Measurements from ENCODE around the gene CWC22. TPM values are rescaled to one million over a fixed set of nuclear protein-coding genes. Genes with fewer than 3 reads are reported as not detected.
"Not testable (repeated sequence)": the region's sequence is repeated elsewhere in the genome, so short reads cannot be mapped to it uniquely, and the experiment has no call there.

CWC22 gene
- 13.9 and 15.5 TPM in 2 replicates for total RNA-seq
- 4.8 TPM for polyA plus RNA-seq (2012)

DNA sequence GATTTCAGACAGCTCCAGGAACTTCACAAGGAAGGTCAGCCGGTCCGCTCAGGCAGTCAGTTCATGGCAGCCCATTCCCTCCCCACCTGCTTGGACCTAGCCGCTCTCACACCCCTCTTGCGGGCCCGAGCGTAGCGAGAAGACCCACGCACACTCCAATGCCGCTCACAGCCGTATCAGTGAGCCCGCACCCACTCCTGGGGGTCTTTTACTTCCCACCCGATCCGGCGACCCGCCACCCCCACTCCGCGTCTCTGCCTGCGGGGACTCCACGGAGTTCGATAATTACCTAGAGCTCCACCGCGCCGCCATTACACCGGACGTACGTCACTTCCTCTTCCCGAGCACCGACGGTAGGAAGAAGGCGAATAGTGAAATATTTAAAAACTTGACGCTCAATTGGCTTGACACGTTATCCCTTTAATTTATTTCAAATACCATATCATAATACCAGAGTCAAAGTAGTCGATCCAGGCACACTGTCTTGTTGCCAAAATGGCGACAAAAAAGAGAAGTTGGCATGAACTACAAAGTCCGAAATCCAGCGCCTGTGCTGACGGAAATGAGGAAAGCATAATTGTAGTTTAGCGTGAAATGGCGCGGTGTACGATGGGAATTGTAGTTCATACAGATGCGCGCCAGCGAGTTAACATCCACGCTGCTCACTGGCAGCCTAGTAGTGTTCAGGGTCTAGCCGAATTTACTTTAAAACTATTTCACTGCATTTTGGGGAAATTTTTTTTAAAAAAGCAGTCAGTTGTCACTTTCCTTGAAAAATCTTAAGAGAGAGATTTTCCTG is at the start of gene CWC22:
Gene CWC22, minus strand, starts transcription at position 517 of the 799 bp plus-strand sequence. CDS start 13,956 bp downstream, outside the sequence.
- DNase-seq (ENCODE audit: low read depth) = peak; percentile 93

DNA sequence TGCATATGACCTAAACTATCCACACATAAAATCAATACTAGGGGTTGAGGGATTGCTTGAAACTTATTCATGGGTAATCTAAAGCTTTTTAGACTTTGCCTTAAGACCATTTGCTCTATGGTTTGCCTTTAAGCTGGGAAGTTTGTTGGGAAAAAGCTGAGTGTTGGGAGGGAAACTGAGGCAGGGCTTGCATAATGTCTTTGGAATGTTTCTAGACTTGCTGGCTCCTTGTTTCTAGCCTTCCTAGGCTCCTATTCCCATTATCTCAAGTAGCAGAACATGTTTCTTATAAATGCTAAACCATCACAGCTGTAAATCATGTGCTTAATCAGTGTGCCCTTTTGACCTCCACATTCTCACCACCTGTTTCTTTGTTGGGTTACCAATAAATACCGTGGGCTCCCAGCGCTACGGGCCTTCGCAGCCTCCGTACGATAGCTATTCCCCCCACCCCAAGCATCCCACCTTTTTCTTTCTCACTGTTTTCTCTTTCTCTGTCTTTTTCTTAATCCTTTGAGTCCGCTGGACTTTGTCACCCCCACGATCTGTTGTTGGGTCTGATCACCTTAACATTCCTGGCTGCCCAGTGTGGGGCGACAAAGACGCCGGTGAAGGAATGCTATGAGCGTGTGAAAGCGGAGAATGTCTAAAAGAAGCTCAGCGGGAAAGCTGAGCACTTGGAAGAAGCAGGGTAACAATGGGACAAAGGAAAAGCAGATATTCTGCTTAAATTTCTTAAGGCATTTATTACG is 49.4 kb upstream of the CWC22 start:
- peak; percentile 27 for DNase-seq (ENCODE audit: low read depth)

DNA sequence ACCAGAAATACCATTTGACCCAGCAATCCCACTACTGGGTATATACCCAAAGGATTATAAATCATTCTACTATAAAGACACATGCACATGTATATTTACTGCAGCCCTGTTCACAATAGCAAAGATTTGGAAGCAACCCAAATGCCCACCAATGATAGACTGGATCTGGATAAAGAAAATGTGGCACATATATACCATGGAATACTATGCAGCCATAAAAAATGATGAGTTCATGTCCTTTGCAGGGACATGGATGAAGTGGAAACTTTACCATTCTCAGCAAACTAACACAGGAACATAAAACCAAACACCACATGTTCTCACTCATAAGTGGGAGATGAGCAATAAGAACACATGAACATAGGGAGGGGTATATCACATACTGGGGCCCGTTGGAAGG is 47.5 kb upstream of the CWC22 start:
- DNase-seq (ENCODE audit: low read depth) = not testable (repeated sequence)

DNA sequence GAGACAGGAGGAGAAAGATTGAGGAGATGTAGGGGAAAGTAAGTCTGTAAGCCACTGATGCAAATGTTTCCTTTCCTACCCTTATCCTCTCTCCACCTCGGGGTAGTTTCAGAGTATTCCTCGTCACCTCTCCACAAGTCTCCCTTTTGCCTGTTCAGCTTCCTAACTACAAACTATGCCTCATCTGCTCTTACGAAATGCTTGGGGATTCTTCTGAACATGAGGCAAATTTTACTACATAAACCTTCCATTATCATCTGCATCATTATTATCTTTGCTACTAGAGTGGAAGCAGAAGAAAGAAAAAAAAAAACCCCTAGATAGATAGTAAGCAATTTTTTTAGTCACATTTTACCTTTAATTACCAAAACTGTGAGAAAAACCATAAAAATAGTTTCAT is 43.1 kb upstream of the CWC22 start:
- no peak for DNase-seq (ENCODE audit: low read depth)

DNA sequence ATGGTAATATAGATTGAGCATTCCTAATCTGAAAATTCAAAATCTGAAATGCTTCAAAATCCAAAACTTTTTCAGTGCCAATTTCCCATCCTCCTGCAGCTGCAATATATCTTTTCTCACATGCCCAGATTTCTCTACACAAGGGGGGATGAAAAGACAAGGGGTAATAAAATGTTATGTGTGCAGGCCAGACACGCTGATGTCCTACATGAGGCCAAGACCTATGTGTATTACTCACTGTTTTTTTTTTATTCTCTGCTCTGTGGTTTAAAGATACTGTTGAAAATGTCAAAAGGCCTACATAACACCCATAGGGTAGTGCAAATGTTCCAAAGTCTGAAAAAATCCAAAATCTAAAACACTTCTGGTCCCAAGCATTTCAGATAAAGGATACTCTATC is 41.2 kb upstream of the CWC22 start:
- DNase-seq (ENCODE audit: low read depth) = no peak

DNA sequence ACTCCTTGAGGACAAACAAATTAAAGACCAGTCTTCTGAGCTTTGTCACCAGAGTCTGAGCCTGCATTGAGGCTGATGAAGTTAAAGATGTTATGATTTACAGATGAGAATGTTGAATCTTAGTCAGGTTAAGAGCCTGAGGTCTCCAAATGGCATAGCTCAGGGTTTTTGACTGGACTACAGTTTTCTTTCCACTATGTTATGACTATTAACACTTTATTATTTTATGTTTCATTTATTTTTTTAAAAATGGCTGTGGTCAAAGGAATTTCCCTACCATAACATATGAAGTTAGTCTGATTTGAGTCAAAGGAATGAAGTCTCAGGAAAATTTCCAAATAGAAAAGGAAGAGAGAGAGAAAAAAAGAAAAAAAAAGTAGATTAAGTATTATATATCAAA is 39.7 kb upstream of the CWC22 start:
- DNase-seq (ENCODE audit: low read depth) = no peak

DNA sequence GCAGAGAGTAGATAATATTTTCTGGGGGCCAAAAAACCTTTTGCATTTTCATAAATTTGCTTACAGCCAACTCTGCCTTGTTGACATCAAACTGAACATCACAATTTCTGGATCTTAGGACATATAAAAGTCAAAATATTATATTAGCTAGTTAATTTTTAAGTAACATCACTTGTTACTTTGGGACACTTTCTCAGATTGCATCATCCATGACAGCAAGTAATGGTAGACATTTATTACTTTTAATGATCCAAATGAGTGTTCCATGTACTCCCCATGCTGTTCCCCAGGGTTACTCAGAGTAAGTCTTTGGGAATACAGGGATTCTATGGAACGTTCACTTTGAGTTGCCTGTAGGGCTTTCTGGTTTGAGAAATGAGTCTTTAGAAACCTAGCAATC is 39.1 kb upstream of the CWC22 start:
- no peak for DNase-seq (ENCODE audit: low read depth)

DNA sequence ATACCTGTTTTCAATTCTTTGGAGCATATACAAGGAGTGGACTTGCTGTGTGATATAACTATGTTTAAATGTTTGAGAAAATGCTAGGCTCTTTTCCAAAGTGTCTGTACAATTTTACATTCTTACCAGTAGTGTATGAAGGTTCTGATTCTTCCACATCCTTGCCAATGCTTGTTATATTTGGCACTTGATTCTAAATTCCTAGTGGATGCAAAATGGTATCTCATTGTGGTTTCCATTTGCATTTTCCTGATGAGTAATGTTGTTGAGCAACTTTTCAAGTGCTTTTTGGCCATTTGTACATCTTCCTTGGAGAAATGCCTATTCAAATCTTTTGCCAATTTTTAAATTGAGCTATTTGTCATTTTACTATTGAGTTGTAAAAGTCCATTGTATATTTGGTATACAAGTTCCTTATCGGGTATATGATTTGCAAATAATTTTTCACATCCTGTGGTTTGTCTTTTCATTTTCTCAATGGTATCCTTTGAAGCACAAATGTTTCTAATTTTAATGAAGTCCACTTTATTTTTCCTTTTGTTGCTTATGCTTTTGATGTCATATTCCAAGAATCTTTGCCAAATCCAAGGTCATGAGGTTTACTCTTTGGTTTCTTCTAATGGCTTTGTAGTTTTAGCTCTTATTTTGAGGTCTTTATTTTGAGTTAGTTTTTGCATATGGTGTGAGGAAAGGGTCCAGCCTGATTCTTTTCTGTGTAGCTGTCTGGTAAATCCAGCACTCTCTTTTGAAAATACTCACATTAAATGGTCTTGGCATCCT is 33.2 kb upstream of the CWC22 start:
- peak; percentile 72 for DNase-seq (ENCODE audit: low read depth)

DNA sequence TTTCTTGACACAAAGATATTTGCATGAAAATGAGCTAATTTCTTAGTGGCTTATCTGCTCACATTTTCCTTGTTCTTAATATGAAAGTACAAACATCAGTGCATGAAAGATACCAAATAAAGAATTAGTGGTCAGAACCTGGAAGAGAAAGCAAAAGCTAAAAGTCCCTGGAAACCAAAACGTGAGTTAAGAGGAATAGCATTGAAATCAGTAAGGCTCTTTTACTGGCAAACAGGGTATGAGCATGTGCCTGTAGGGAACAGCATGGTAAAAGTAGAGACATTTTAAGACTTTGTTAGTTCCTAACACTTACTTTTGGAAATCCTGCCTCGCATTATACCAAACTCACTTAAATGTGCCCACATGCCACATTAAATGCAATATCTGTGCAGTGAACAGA is 31.9 kb upstream of the CWC22 start:
- DNase-seq (ENCODE audit: low read depth) = no peak

DNA sequence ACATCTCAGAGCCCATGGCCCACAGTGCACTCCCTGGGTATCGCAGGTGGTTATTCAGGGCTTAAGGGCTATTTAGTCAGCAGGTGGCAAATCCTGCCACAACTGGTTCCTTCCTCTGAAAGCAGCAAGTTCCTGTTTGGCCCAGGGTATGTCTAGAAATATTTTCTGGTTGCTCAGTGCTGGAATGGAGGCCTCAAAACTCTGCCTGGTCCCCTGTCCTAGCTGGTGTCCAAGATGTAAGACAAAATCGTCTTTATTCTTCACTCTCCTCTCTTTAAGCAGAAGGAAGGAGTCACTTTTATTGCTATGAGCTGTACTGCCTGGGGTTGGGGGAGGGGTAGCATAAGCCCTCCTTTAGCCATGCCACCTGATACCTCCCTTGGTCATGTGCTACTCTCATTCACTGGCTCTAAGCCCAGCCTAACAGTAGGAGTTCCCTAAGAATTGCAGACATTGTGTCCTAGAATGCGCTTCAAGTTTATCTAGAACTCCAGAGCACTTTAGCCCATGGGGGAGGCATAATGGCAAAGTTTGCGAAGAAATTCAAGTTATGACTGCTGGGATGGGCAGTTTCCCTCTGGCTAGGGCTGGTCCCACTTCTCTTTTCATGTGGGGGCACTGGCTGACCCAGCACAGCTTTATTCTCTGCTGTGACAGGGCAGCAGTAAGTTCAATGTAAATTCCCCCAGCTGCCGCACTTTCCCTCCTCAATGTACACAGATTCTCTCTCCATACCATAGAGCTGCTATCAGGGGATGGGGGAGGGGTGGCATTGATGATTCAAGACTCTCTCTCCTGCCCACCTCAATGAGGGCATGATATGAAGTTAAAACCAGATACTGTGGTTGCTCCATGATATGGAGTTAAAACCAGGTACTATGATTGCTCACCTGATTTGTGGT is 27.1 kb upstream of the CWC22 start:
- DNase-seq (ENCODE audit: low read depth) = peak; percentile 66

DNA sequence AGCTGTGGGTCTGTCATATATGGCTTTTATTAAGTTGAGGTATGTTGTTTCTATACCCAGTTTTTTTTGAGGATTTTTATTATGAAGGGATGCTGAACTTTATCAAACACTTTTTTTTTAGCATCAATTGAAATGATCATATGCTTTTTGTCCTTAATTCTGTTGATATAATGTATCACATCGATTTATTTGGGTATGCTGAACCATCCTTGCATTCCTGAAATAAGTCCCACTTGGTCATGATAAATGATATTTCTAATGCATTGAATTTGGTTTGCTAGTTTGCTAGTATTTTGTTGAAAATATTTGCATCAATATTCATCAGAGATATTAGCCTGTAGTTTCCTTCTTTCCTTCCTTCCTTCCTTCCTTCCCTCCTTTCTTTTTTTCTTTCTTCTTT is 22.5 kb upstream of the CWC22 start:
- no peak for DNase-seq (ENCODE audit: low read depth)

DNA sequence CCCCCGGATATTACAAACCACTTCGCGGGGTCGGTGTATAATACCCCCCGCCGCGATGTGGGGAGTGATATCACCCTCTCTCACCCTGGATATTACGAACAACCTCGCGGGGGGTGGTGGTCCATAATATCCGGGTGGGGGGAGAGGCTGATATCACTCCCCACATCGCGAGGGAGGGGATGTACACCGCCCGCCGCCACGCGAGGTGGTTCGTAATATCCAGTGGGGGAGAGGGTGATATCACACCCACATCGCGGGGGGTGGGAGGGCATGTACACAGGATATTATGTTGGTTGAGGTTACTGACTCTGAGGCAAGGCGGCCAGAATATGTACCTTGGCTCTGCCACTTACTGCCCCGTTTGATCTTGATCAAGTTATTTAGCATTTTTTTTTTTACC is 14.8 kb upstream of the CWC22 start:
- DNase-seq (ENCODE audit: low read depth) = no peak

DNA sequence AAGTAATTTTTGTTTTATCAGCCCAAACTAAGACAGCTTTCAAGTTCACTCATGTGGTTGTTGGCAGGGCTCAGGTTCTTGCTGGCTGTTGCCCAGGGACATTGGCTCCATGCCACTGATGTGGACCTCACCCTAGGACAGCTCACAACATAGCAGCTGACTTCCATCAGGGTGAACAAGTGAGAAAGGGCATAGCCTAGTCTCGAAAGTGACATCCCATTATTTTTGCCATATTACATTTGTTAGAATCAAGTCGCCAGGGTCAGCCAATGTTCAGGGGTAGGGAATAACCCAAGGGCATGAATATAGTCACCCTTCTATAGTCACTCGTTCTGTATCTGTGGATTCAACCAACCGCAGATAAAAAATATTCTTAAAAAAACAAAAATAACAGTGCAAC is 10.7 kb upstream of the CWC22 start:
- peak; percentile 60 for DNase-seq (ENCODE audit: low read depth)

DNA sequence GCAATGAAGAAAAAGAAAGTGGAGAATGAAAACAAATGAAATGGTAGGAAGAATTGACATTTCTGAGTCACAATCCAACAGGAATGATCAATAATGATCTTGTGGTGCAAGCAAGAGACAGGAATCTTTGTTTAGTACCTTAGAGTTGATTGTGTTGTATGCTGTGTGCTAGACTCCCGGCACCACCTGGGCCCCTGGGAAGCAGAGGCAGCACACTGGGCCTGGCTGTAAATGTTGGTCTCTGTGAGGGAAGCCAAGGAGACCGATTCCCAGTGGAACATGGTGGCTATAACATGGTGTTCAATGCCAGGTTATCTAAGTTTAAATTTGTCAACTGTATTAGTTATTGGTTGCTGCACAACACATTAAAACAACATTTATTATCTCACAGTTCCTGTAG is 9.8 kb upstream of the CWC22 start:
- no peak for DNase-seq (ENCODE audit: low read depth)

DNA sequence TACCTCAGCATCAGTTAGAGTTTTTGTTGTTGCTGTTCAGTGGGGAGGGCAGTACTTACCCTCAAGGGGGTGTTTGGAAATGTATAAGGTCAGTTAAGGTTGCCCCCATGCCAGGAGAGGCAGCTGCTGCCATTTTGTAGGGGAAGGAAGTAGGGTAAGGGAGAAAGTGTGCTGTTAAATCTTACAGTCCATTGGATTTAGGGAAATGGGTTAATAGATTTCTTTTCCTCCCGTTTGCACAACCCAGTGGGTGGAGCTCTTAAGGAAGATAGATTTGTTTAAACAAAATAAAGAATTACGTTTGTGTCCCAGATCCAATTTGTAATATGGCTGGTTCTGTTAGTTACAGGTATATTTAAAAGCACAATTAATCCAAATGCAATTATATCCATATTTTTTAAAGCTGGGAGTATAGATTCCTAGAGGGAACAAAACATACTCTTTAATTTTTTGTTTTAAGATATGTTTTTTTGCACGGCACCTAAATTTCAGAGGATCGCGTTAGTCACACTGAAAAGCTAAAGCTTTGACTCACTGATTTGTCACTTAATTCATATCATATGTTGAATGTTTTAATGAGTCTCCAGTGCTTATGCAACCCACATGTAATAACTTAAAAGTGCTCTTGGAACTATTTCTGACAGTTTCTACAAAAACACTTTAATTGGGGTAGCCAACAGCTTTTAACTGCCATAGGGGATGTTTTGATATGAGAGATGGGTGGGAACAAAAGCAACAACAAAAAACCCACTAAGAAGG is 9.0 kb upstream of the CWC22 start:
- DNase-seq (ENCODE audit: low read depth) = no peak

DNA sequence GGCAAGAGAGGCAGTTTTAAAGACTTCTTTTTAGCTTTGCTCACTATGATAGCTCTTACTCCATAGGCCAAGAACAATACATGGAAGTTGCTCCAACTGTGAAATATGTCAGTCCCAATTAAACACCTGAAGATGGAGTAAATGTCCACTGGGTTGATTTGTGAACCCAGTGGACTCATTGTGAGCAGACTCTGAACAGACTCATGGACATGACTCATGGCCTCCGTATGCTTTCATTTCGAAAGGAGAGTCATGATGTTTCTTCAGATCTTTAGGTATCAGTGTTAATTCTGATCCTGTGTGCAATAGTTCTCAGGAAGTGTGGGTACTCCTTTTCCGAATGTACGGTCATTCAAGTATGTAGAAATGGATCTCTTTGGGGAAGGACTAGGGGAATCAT is 5.4 kb upstream of the CWC22 start:
- DNase-seq (ENCODE audit: low read depth) = no peak

DNA sequence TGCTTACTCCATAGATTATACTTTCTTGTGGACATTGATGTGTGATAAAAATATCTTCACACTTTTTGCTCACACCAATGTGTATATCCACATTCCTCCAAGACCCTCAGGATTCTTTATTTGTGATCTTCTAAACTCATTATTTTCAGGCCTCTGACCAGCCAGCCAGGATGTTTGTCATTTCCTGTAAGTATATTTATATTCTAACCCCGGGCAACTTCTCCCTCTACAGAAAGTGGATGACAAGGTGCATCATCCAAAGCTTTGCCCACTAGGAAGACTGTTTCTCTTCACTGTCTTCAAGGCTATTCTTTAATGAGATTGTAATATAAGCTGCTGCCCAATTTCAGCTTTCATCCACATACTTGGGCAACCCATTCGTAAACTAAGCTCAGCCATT is 3.6 kb upstream of the CWC22 start:
- DNase-seq (ENCODE audit: low read depth) = no peak

DNA sequence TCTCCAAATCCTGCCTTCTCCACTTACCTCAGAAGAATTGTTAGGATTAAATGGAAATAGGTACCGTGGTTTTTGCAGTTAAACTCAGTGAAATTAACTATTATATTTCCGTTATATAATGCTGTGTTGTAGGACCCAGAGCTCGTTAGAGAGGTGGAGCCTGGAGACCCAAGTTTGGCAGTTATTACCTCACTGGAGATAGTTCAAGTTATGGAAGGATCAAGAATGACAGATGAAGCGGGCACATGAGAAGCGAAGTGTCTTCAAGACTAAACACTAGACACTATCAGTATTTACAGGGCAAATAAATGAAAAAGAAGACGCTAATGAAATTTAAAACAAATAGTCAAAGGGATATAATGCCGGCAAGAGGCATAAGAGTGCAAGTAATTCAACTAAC is 866 bp downstream of the CWC22 start:
- peak; percentile 9 for DNase-seq (ENCODE audit: low read depth)

DNA sequence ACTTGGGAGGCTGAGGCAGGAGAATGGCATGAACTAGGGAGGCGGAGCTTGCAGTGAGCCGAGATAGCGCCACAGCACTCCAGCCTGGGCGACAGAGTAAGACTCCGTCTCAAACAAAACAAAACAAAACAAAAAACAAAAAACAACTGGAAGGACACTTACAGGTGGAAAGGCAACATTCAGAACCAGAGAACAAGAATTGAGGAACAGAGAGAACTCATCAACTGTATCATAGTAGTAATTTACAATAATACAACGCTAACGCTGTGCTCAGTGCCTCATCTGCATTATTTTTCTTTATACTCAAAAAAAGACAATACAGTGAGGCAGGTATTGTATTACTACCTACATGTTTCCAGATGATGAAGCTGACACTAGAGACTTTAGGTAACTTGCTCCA is 1.6 kb downstream of the CWC22 start:
- DNase-seq (ENCODE audit: low read depth) = not testable (repeated sequence)

DNA sequence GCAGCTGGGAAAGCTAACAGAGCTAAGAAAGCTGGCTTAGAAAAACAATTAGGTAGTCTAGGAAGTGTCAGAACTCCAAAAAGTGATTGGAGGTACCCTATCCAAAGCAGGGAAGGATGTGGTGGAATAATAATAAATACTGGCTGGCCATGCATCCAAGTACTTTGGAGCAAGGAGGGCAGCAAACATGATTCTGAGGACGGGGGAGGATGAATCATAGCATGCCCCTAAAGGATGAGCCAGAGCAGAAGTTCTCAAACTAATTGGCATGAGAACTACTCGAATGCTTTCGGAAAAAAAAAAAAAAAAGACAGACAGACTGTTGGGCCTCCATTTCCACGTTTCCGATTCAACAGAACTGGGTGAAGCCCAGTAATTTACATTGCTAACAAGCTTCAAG is 2.4 kb downstream of the CWC22 start:
- no peak for DNase-seq (ENCODE audit: low read depth)
